ENCODE data around the gene INIP.

DNA sequence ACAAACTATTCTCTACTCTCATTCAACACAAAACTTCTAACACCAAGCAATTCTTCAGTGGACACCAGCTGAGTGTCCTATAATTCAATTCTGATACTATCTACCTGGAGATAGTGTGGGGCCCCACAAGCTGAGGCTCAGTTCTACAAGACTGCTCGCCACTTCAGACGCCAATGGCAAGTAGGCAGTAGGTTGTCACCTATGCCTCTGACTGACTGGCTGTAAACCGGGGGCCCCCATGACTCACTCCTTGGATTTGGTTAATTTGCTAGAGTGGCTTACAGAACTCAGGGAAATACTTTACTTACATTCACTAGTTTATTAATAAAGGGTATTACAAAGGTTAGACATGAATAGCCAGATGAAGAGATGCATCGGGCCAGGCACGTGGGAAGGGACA lies 21.5 kb downstream of the INIP start:
- TF ChIP-seq TGIF2 (CRISPR knock-in tag; IDR thresholded peaks at IDR 0.05) (no peak), POLR2AphosphoS5 (IDR thresholded peaks at IDR 0.05; ENCODE audit: control insufficient read depth, insufficient read depth, low read depth, low read length) (no peak), GTF2A2 (tag; IDR thresholded peaks at IDR 0.05) (no peak), CHD2 (IDR thresholded peaks at IDR 0.05; ENCODE audit: low read depth, low read length) (no peak), CBX8 (IDR thresholded peaks at IDR 0.05; ENCODE audit: borderline replicate concordance, extremely low read depth, low read depth, low read length, poor library complexity, severe bottlenecking) (no peak), NR2F6 (CRISPR knock-in tag; IDR thresholded peaks at IDR 0.05) (no peak), ZKSCAN8 (CRISPR knock-in tag; IDR thresholded peaks at IDR 0.05) (no peak), RAD21 (CRISPR knock-in tag; conservative IDR thresholded peaks at IDR 0.05 in 1 of 2, IDR thresholded peaks at IDR 0.05 in 1 of 2) (no peak), FIP1L1 (IDR thresholded peaks at IDR 0.05; ENCODE audit: low read depth, low read length, poor library complexity, severe bottlenecking) (no peak)
- TF ChIP-seq, protein P1, sequence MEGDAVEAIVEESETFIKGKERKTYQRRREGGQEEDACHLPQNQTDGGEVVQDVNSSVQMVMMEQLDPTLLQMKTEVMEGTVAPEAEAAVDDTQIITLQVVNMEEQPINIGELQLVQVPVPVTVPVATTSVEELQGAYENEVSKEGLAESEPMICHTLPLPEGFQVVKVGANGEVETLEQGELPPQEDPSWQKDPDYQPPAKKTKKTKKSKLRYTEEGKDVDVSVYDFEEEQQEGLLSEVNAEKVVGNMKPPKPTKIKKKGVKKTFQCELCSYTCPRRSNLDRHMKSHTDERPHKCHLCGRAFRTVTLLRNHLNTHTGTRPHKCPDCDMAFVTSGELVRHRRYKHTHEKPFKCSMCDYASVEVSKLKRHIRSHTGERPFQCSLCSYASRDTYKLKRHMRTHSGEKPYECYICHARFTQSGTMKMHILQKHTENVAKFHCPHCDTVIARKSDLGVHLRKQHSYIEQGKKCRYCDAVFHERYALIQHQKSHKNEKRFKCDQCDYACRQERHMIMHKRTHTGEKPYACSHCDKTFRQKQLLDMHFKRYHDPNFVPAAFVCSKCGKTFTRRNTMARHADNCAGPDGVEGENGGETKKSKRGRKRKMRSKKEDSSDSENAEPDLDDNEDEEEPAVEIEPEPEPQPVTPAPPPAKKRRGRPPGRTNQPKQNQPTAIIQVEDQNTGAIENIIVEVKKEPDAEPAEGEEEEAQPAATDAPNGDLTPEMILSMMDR (IDR thresholded peaks at IDR 0.05 in 2 of 3, conservative IDR thresholded peaks at IDR 0.05 in 1 of 3; ENCODE audit: insufficient read depth in 2 of 3, low read depth in 1 of 3, low read length in 3 of 3): no peak
